Adipose tissue (tissue), 3 donors: ENCODE data around the gene LZTFL1. TPM values are rescaled to one million over a fixed set of nuclear protein-coding genes. Genes with fewer than 3 reads are reported as not detected.

Source experiments
- H3K27ac ChIP-seq: one replicate; pipeline ENCODE4 v1.5.1; 2013; ENCODE audit warnings: low read depth, low read length
- WGBS, 3 donors: extraction: QIAGEN DNeasy Blood & Tissue Kit; methylation state at CpG; one replicate each; pipeline ENCODE4 v1.1.7; 2013; 5-methylcytosine and 5-hydroxymethylcytosine counted together
- polyA plus RNA-seq, 3 donors: library from polyadenylated mRNA; stranded (reverse); fragments of 200-250 nt; gene quantifications; one replicate each; pipeline ENCODE4 v1.2.3, GENCODE V29; 2013
- donor health status: healthy with polysubstance abuse.
- donor health status: Bipolar disorder and iron deficiency.
- donor health status: healthy.

LZTFL1 gene
- polyA plus RNA-seq, 3 donors, result 5.8 to 10.2 (median 6.9) TPM

- 87 to 95% (median 88%) methylated on average over 1 of the region's 1 CpG for WGBS, 3 donors
- H3K27ac ChIP-seq, result no peak overlapping the region
Measured at GRCh38 chr3:45794660-45795059, 47.3 kb downstream of the LZTFL1 start.

GRCh38 chr3:45794177-45794560 is 47.8 kb downstream of the LZTFL1 start:
- 87 to 98% (median 93%) methylated on average over 5 of the region's 5 CpGs for WGBS, 3 donors
- H3K27ac ChIP-seq, result no peak overlapping the region

- 49 to 71% (median 69%) methylated on average over 9 of the region's 9 CpGs for WGBS, 3 donors
- H3K27ac ChIP-seq, result no peak overlapping the region
Measured at GRCh38 chr3:45793482-45794176, 48.3 kb downstream of the LZTFL1 start.

GRCh38 chr3:45792516-45793172 is 49.3 kb downstream of the LZTFL1 start:
- WGBS, 3 donors, result 78 to 96% (median 95%) methylated on average over 7 of the region's 7 CpGs
- H3K27ac ChIP-seq, result no peak overlapping the region

GRCh38 chr3:45792036-45792435 is 49.9 kb downstream of the LZTFL1 start:
- WGBS, 3 donors, result 88 to 98% (median 94%) methylated on average over 2 of the region's 2 CpGs
- no peak overlapping the region for H3K27ac ChIP-seq

- WGBS, 3 donors, result 76 to 83% (median 77%) methylated on average over 2 of the region's 2 CpGs
- H3K27ac ChIP-seq, result no peak overlapping the region
Measured at GRCh38 chr3:45790596-45790995, 51.3 kb downstream of the LZTFL1 start.

GRCh38 chr3:45789235-45789812 is 52.6 kb downstream of the LZTFL1 start:
- no peak overlapping the region for H3K27ac ChIP-seq
- 76 to 89% (median 86%) methylated on average over 4 of the region's 4 CpGs for WGBS, 3 donors

GRCh38 chr3:45787551-45787950 is 54.4 kb downstream of the LZTFL1 start:
- WGBS, 3 donors, result 92 to 97% (median 95%) methylated on average over 2 of the region's 2 CpGs
- no peak overlapping the region for H3K27ac ChIP-seq

GRCh38 chr3:45786801-45787495 is 55.0 kb downstream of the LZTFL1 start:
- WGBS, 3 donors, result 66 to 89% (median 87%) methylated on average over 4 of the region's 4 CpGs
- no peak overlapping the region for H3K27ac ChIP-seq

- WGBS, 3 donors, result 72 to 82% (median 77%) methylated on average over 3 of the region's 3 CpGs
- H3K27ac ChIP-seq, result no peak overlapping the region
Measured at GRCh38 chr3:45785605-45786150, 56.2 kb downstream of the LZTFL1 start.

- H3K27ac ChIP-seq, result no peak overlapping the region
- 74 to 96% (median 94%) methylated on average over 3 of the region's 3 CpGs for WGBS, 3 donors
Measured at GRCh38 chr3:45783667-45784066, 58.3 kb downstream of the LZTFL1 start.

GRCh38 chr3:45782381-45782780 is 59.5 kb downstream of the LZTFL1 start:
- 79 to 87% (median 85%) methylated on average over 3 of the region's 3 CpGs for WGBS, 3 donors
- H3K27ac ChIP-seq, result no peak overlapping the region

- 88 to 95% (median 94%) methylated on average over 12 of the region's 12 CpGs for WGBS, 3 donors
Measured at GRCh38 chr3:45781841-45782240, 60.1 kb downstream of the LZTFL1 start.

GRCh38 chr3:45781271-45781670 is 60.6 kb downstream of the LZTFL1 start:
- 74 to 82% (median 75%) methylated on average over 5 of the region's 5 CpGs for WGBS, 3 donors
- H3K27ac ChIP-seq, result no peak overlapping the region

More at GRCh38 chr3:45781841-45782240, 60.1 kb downstream of the LZTFL1 start:
- H3K27ac ChIP-seq, result no peak overlapping the region

GRCh38 chr3:45779746-45780735 is 61.9 kb downstream of the LZTFL1 start:
- 85 to 91% (median 89%) methylated on average over 33 to 35 of the region's 35 CpGs for WGBS, 3 donors
- no peak overlapping the region for H3K27ac ChIP-seq

GRCh38 chr3:45778761-45779201 is 63.1 kb downstream of the LZTFL1 start:
- no peak overlapping the region for H3K27ac ChIP-seq
- WGBS, 3 donors, result 47 to 75% (median 62%) methylated on average over 3 of the region's 3 CpGs

- 85 to 88% (median 85%) methylated on average over 11 of the region's 11 CpGs for WGBS, 3 donors
- no peak overlapping the region for H3K27ac ChIP-seq
Measured at GRCh38 chr3:45777746-45778386, 64.1 kb downstream of the LZTFL1 start.
